Testis (tissue), 2 donors: ENCODE results near the gene EFR3B.

ENCODE experiments used
- POLR2A ChIP-seq: fragments of 450-650 bp; IDR thresholded peaks from one replicate; pipeline ENCODE4 v1.6.1; 2017; ENCODE audit warnings: antibody characterized with exemption, mild to moderate bottlenecking, moderate library complexity
- TF ChIP-seq, protein P1 (sequence below), 3 experiments: fragments of 450-650 bp in 2 of 3; fragments of 200-600 bp in 1 of 3; sonication (generic) in 1 of 3; IDR thresholded peaks; one replicate each; pipeline ENCODE4 v1.5.1; 2016 to 2019; ENCODE audit warnings: antibody characterized with exemption in 3 of 3, mild to moderate bottlenecking in 2 of 3, moderate library complexity in 1 of 3

DNA sequence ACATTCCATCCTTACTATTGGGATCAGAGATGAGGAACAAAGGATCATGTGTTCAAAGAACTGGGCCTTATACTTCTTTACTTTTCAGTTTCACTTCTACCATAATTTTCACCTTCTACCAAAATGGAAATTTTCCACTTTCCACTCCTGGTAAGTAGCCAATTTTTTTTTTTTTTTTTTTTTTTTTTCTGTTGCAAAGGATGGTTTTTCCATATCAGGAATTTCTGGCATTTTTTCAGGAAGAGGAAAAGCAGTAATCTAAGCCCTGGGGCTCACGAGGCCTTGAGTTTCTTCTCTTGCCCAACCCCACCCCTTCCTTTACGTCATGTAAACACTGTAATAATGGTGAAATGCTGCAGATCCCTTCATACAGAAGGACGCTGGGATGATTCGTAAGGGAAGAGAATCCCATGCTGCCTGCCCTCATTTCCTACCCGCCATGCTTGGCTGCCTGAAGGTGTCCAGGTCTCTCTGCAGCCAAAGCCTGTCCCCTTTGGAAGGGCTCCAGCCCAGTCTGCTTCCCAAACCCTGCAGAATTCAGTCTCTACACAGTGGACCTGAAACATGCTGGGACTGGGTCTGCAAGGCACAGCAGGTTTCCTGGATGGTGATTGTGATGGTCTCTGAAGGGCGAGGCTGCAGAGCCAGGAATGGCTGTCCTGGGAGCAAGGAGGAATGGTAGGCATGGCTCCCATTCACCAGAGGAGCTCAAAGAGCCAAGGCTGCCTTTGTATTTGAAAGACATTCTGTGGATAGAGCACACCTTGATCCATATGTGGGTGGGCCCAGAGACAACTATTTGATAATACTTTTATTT, 57.0 kb downstream of the EFR3B start:
- TF ChIP-seq, protein P1, sequence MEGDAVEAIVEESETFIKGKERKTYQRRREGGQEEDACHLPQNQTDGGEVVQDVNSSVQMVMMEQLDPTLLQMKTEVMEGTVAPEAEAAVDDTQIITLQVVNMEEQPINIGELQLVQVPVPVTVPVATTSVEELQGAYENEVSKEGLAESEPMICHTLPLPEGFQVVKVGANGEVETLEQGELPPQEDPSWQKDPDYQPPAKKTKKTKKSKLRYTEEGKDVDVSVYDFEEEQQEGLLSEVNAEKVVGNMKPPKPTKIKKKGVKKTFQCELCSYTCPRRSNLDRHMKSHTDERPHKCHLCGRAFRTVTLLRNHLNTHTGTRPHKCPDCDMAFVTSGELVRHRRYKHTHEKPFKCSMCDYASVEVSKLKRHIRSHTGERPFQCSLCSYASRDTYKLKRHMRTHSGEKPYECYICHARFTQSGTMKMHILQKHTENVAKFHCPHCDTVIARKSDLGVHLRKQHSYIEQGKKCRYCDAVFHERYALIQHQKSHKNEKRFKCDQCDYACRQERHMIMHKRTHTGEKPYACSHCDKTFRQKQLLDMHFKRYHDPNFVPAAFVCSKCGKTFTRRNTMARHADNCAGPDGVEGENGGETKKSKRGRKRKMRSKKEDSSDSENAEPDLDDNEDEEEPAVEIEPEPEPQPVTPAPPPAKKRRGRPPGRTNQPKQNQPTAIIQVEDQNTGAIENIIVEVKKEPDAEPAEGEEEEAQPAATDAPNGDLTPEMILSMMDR (IDR thresholded peaks at IDR 0.05) = no peak
- TF ChIP-seq POLR2A = no peak
